Psoas muscle (tissue), 8 donors: ENCODE data around the gene SBNO2. TPM values are rescaled to one million over a fixed set of nuclear protein-coding genes. Genes with fewer than 3 reads are reported as not detected.

Source experiments
- ATAC-seq, 4 donors: fragments of 200-7000 bp; cut with Tn5 transposase; one replicate each; pipeline ENCODE4 v1.9.1; 2020; ENCODE audit warnings: moderate library complexity in 3 of 4, mild to moderate bottlenecking in 2 of 4
- DNase-seq, 2 donors: peaks; one replicate each; pipeline ENCODE4 v3.0.0-alpha.2; 2020
- H3K27ac ChIP-seq: fragments of 200-600 bp; one replicate; pipeline ENCODE4 v1.8.0; 2022
- H3K27me3 ChIP-seq, 3 donors: fragments of 200-600 bp in 1 of 3; one replicate each; pipeline versions ENCODE4 v1.6.1 to v1.8.0; 2013 to 2022; ENCODE audit warnings: low read length in 2 of 3, mild to moderate bottlenecking in 2 of 3, moderate library complexity in 1 of 3; ENCODE audit not compliant: insufficient read depth in 3 of 3
- H3K36me3 ChIP-seq, 2 donors: fragments of 200-600 bp in 1 of 2; one replicate each; pipeline versions ENCODE4 v1.6.1 to v1.8.0; 2013 to 2022; ENCODE audit warnings: low read depth in 1 of 2, mild to moderate bottlenecking in 1 of 2, moderate library complexity in 1 of 2; ENCODE audit not compliant: insufficient read depth in 1 of 2
- H3K4me1 ChIP-seq: fragments of 200-600 bp; one replicate; pipeline ENCODE4 v1.8.0; 2022
- H3K4me3 ChIP-seq: fragments of 200-600 bp; one replicate; pipeline ENCODE4 v1.8.0; 2022; ENCODE audit warnings: mild to moderate bottlenecking
- H3K9me3 ChIP-seq: fragments of 200-600 bp; one replicate; pipeline ENCODE4 v1.8.0; 2022
- CTCF ChIP-seq: fragments of 200-600 bp; IDR thresholded peaks from one replicate; pipeline ENCODE4 v1.8.0; 2022; ENCODE audit warnings: antibody characterized with exemption
- WGBS, 3 donors: extraction: QIAGEN DNeasy Blood & Tissue Kit; methylation state at CpG; one replicate each; pipeline versions ENCODE4 v1.1.6 to v1.1.7; 2013; 5-methylcytosine and 5-hydroxymethylcytosine counted together
- intact Hi-C, 2 donors: fragments of 100-400 bp; cut with DNase I; formaldehyde crosslinking; loops; one replicate each; pipeline versions ENCODE4 v1.11.0 to v1.14.2; 2022
- polyA plus RNA-seq, 3 donors: library from polyadenylated mRNA; stranded (reverse); fragments of 200-250 nt; gene quantifications; one replicate each; pipeline ENCODE4 v1.2.3, GENCODE V29; 2013
- total RNA-seq, 4 donors: library from RNA; stranded (reverse); fragmentation: NEBNext Ultra II Directional in 2 of 4; extraction: Animal tissue kit (Norgen Biotek cat#: 25700) in 2 of 4; gene quantifications; one replicate each; pipeline versions ENCODE4 v1.2.1 to v1.2.4, GENCODE V29; 2021 to 2023
- donor health status: healthy with polysubstance abuse.
- donor health status: DM: no; HTN: no; CAD: no; lungs with moderate emphysema.
- donor health status: Bipolar disorder and iron deficiency.
- donor health status: healthy.
- donor health status: DM: yes; HTN: yes; CAD: no.
- donor health status: DM: no; HTN: no; CAD: no.
- donor health status: DM: no; HTN: no; CAD: no.
- donor health status: DM: yes; HTN: yes; CAD: no.

SBNO2 gene
- total and polyA plus RNA-seq, 7 donors: 18.5 to 138 (median 47.2) TPM

GRCh38 chr19:1063030-1063908, 110.8 kb downstream of the SBNO2 start:
- TF ChIP-seq CTCF: no peak
- intact Hi-C loops: no loop called here
- Histone ChIP-seq H3K36me3 (peaks cover 0 to 12% of the 10 kb centered on the region in 2 donors), H3K27ac (no peak overlapping the region), H3K9me3 (peaks cover 7% of the 10 kb centered on the region), H3K4me3 (no peak overlapping the region), H3K4me1 (peaks cover 20% of the 10 kb centered on the region), H3K27me3 (peaks cover 0 to 35% (median 15%) of the 10 kb centered on the region in 3 donors)
- WGBS, 3 donors: 73 to 91% (median 79%) methylated on average over 36 to 37 of the region's 37 CpGs
- ATAC-seq (no peak), DNase-seq (peak; percentile 23 to 70)

GRCh38 chr19:1062387-1063029, 111.6 kb downstream of the SBNO2 start:
- peaks cover 0 to 20% of the 10 kb centered on the region in 2 donors for H3K36me3 ChIP-seq
- peaks cover 0 to 29% (median 9%) of the 10 kb centered on the region in 3 donors for H3K27me3 ChIP-seq
- no peak overlapping the region for H3K27ac ChIP-seq
- H3K4me3 ChIP-seq: no peak overlapping the region
- no peak for TF ChIP-seq CTCF
- H3K4me1 ChIP-seq: peaks cover 20% of the 10 kb centered on the region
- no peak for ATAC-seq
- intact Hi-C loops: no loop called here
- peaks cover 15% of the 10 kb centered on the region for H3K9me3 ChIP-seq
- 81 to 90% (median 84%) methylated on average over 16 to 17 of the region's 17 CpGs for WGBS, 3 donors
- DNase-seq: no peak

- no peak overlapping the region for H3K4me3 ChIP-seq
- DNase-seq: no peak
- no peak for TF ChIP-seq CTCF
- ATAC-seq: no peak
- peaks cover 0 to 24% of the 10 kb centered on the region in 2 donors for H3K36me3 ChIP-seq
- peaks cover 17% of the 10 kb centered on the region for H3K4me1 ChIP-seq
- H3K27me3 ChIP-seq: peaks cover 0 to 24% (median 5%) of the 10 kb centered on the region in 3 donors
- peaks cover 20% of the 10 kb centered on the region for H3K9me3 ChIP-seq
- no peak overlapping the region for H3K27ac ChIP-seq
- intact Hi-C loops: no loop called here
- WGBS, 3 donors: 85 to 97% (median 92%) methylated on average over 19 to 20 of the region's 20 CpGs
Measured at GRCh38 chr19:1061987-1062386, 112.1 kb downstream of the SBNO2 start.

- TF ChIP-seq CTCF: no peak
- H3K27ac ChIP-seq: no peak overlapping the region
- ATAC-seq (no peak), DNase-seq (no peak)
- H3K36me3 ChIP-seq: peaks cover 0 to 36% of the 10 kb centered on the region in 2 donors
- H3K4me1 ChIP-seq: peaks cover 11% of the 10 kb centered on the region
- peaks cover 33% of the 10 kb centered on the region for H3K9me3 ChIP-seq
- H3K27me3 ChIP-seq: peaks cover 0 to 12% (median 1%) of the 10 kb centered on the region in 3 donors
- intact Hi-C loops: no loop called here
- WGBS, 3 donors: 85 to 87% (median 87%) methylated on average over 5 of the region's 5 CpGs
- H3K4me3 ChIP-seq: no peak overlapping the region
Measured at GRCh38 chr19:1060689-1061088, 113.4 kb downstream of the SBNO2 start.
